Heart left ventricle (tissue), 16 donors: ENCODE results near the gene ARSB. TPM values are rescaled to one million over a fixed set of nuclear protein-coding genes. Genes with fewer than 3 reads are reported as not detected.

ENCODE experiments used
- ATAC-seq, 4 donors: fragments of 200-7000 bp; cut with Tn5 transposase; one replicate each; pipeline ENCODE4 v1.9.1; 2020 to 2022; ENCODE audit warnings: moderate library complexity in 4 of 4, mild to moderate bottlenecking in 3 of 4, moderate number of reproducible peaks in 1 of 4
- DNase-seq, 5 donors: peaks; one replicate each; pipeline ENCODE4 v3.0.0-alpha.2; 2020
- H3K27ac ChIP-seq, 12 donors: fragments of 200-600 bp; sonication (generic) in 4 of 12; one replicate each; pipeline versions ENCODE4 v1.5.0 to v1.8.0; 2016 to 2022; ENCODE audit warnings: mild to moderate bottlenecking in 2 of 12
- H3K27me3 ChIP-seq, 9 donors: fragments of 200-600 bp; sonication (generic) in 2 of 9; one replicate each; pipeline versions ENCODE4 v1.5.1 to v1.8.0; 2016 to 2022; ENCODE audit warnings: mild to moderate bottlenecking in 3 of 9
- H3K36me3 ChIP-seq, 9 donors: fragments of 200-600 bp; sonication (generic) in 2 of 9; one replicate each; pipeline versions ENCODE4 v1.5.0 to v1.8.0; 2018 to 2022; ENCODE audit warnings: mild to moderate bottlenecking in 2 of 9
- H3K4me1 ChIP-seq, 12 donors: fragments of 200-600 bp; sonication (generic) in 4 of 12; one replicate each; pipeline versions ENCODE4 v1.5.0 to v1.8.0; 2016 to 2022; ENCODE audit warnings: mild to moderate bottlenecking in 3 of 12
- H3K4me3 ChIP-seq, 12 donors: fragments of 200-600 bp; sonication (generic) in 4 of 12; one replicate each; pipeline versions ENCODE4 v1.5.0 to v1.8.0; 2017 to 2022; ENCODE audit warnings: mild to moderate bottlenecking in 9 of 12, moderate library complexity in 4 of 12
- H3K9me3 ChIP-seq, 12 donors: fragments of 200-600 bp; sonication (generic) in 4 of 12; one replicate each; pipeline versions ENCODE4 v1.5.0 to v1.8.0; 2016 to 2022; ENCODE audit warnings: mild to moderate bottlenecking in 1 of 12
- POLR2A ChIP-seq, 2 donors: fragments of 450-650 bp; IDR thresholded peaks; one replicate each; pipeline ENCODE4 v1.6.1; 2017; ENCODE audit warnings: antibody characterized with exemption in 2 of 2, mild to moderate bottlenecking in 2 of 2, moderate library complexity in 2 of 2
- WGBS, 4 donors: extraction: QIAGEN DNeasy Blood & Tissue Kit in 2 of 4; methylation state at CpG; one replicate each; pipeline versions ENCODE4 v1.1.5 to v1.1.7; 2013 to 2018; 5-methylcytosine and 5-hydroxymethylcytosine counted together
- intact Hi-C, 10 donors: fragments of 100-400 bp; cut with DNase I; formaldehyde crosslinking; loops; one replicate each; pipeline versions ENCODE4 v1.11.1 to v1.14.2; 2022
- polyA plus RNA-seq, 2 donors: library from polyadenylated mRNA; stranded (reverse); fragments of 200-250 nt; gene quantifications; one replicate each; pipeline ENCODE4 v1.2.3, GENCODE V29; 2013
- total RNA-seq, 9 donors: library from RNA; depleted of rRNA in 2 of 9; stranded (reverse); fragments of >200 nt in 2 of 9; fragmentation: NEBNext Ultra II Directional in 3 of 9; extraction: Animal tissue kit (Norgen Biotek cat#: 25700) in 3 of 9; gene quantifications; one replicate each; pipeline versions ENCODE4 v1.1.0 to v1.2.4, GENCODE V29; 2016 to 2023
- TF ChIP-seq, protein P1 (sequence below), 12 donors: fragments of 200-600 bp; sonication (generic) in 4 of 12; IDR thresholded peaks; one replicate each; pipeline versions ENCODE4 v1.5.0 to v1.8.0; 2018 to 2022; ENCODE audit warnings: antibody characterized with exemption in 12 of 12, mild to moderate bottlenecking in 5 of 12
- donor health status: ischemic (EF 13 %, LVEDD 7.1; RV severe dilation, severe dysfunction).
- donor health status: healthy with polysubstance abuse.
- donor health status: DM: no; HTN: yes; CAD: no.
- donor health status: DM: no; HTN: no; CAD: no.
- donor health status: ischemic (EF 25% LVEDD 6.9; RV normal size, moderate dysfunction).
- donor health status: ischemic (EF 25% LVEDD 5.7; RV mildly dilated, moderate dysfunction).
- donor health status: healthy.
- donor health status: DM: yes; HTN: yes; CAD: no.
- donor health status: ischemic (EF 35%, LVEDD 5.7; RV mildly dilated, moderate dysfunction).
- donor health status: nonischemic (EF 11% LVEDD 7.7; RV severe dilation, severe dysfunction).
- donor health status: DM: yes; HTN: yes; CAD: no.
- donor health status: PGD.
- donor health status: ischemic (EF 29% LVEDD 5.4; RV normal size, mild dysfunction).
- donor health status: nonischemic (EF 23%, LVEDD 6.1; RV moderate dilation, normal function).

ARSB gene
- total and polyA plus RNA-seq, 11 donors, result 2.2 to 25.8 (median 14.4) TPM

DNA sequence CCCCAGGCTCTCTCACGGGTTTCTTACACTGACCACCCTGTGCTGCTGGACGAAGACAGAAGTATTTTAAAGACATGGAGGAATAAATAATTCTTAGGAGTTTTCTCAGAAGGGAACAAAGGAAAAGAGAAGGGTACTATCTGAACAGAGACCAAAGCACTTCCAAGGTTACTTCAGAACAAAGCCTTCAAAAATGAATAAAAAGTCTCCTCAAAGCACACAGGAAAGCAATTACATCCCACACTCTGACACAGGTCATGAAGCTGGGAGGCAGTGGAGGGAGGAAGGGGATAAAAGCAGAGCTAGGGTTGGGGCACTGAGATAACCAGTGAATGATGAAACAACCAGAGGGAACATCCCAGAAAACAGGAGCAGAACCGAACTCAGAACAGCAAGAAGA is 151.8 kb downstream of the ARSB start:
- 84 to 94% (median 92%) methylated on average over 3 of the region's 3 CpGs for WGBS, 4 donors
- H3K4me1 ChIP-seq, result peaks cover 0 to 16% (median 12%) of the 10 kb centered on the region in 12 donors
- no peak for TF ChIP-seq POLR2A (IDR thresholded peaks at IDR 0.05)
- TF ChIP-seq, protein P1, sequence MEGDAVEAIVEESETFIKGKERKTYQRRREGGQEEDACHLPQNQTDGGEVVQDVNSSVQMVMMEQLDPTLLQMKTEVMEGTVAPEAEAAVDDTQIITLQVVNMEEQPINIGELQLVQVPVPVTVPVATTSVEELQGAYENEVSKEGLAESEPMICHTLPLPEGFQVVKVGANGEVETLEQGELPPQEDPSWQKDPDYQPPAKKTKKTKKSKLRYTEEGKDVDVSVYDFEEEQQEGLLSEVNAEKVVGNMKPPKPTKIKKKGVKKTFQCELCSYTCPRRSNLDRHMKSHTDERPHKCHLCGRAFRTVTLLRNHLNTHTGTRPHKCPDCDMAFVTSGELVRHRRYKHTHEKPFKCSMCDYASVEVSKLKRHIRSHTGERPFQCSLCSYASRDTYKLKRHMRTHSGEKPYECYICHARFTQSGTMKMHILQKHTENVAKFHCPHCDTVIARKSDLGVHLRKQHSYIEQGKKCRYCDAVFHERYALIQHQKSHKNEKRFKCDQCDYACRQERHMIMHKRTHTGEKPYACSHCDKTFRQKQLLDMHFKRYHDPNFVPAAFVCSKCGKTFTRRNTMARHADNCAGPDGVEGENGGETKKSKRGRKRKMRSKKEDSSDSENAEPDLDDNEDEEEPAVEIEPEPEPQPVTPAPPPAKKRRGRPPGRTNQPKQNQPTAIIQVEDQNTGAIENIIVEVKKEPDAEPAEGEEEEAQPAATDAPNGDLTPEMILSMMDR (IDR thresholded peaks at IDR 0.05), result no peak
- DNase-seq, result no peak
- no peaks in the 10 kb centered on the region for H3K27me3 ChIP-seq
- no peak overlapping the region for H3K27ac ChIP-seq
- no peak for ATAC-seq
- H3K4me3 ChIP-seq, result no peak overlapping the region
- H3K9me3 ChIP-seq, result peaks cover 0 to 8% (median 0%) of the 10 kb centered on the region in 12 donors
- peaks cover 0 to 4% (median 0%) of the 10 kb centered on the region in 9 donors for H3K36me3 ChIP-seq
- intact Hi-C loops, result loop anchor here in 3 of 10 donors (10.0 kb wide), 1 partner anchor 52 kb away; no protein-coding TSS in a partner anchor

- intact Hi-C loops, result loop anchor here in 3 of 10 donors (10.0 kb wide), 1 partner anchor 54 kb away; no protein-coding TSS in a partner anchor
- ATAC-seq (peak in 3 of 4 donors; percentile 21 to 69 (median 54)), DNase-seq (no peak)
- Histone ChIP-seq H3K27ac (peak overlapping the region in 7 of 12 donors; percentile 0 to 51 (median 19)), H3K9me3 (peaks cover 0 to 8% (median 0%) of the 10 kb centered on the region in 12 donors), H3K4me1 (peaks cover 0 to 25% (median 12%) of the 10 kb centered on the region in 12 donors), H3K4me3 (no peak overlapping the region), H3K27me3 (no peaks in the 10 kb centered on the region), H3K36me3 (no peaks in the 10 kb centered on the region)
- TF ChIP-seq, protein P1 (IDR thresholded peaks at IDR 0.05), result no peak
- TF ChIP-seq POLR2A (IDR thresholded peaks at IDR 0.05), result no peak
- 59 to 71% (median 65%) methylated on average over 8 of the region's 8 CpGs for WGBS, 4 donors
Measured at GRCh38 chr5:78830528-78831046, 154.5 kb downstream of the ARSB start.

- intact Hi-C loops, result loop anchor here in 3 of 10 donors (10.0 kb wide), 1 partner anchor 55 kb away; no protein-coding TSS in a partner anchor
Measured at GRCh38 chr5:78829811-78830527, 155.1 kb downstream of the ARSB start.

More at GRCh38 chr5:78829811-78830527, 155.1 kb downstream of the ARSB start:
- H3K27ac ChIP-seq, result peak overlapping the region in 7 of 12 donors; percentile 0 to 51 (median 25)
- H3K36me3 ChIP-seq, result no peaks in the 10 kb centered on the region
- peaks cover 0 to 8% (median 0%) of the 10 kb centered on the region in 12 donors for H3K9me3 ChIP-seq
- no peak for TF ChIP-seq POLR2A (IDR thresholded peaks at IDR 0.05)
- TF ChIP-seq, protein P1 (IDR thresholded peaks at IDR 0.05), result no peak
- ATAC-seq, result peak; percentile 74 to 96 (median 94)
- H3K27me3 ChIP-seq, result no peaks in the 10 kb centered on the region
- no peak overlapping the region for H3K4me3 ChIP-seq
- peaks cover 0 to 30% (median 12%) of the 10 kb centered on the region in 12 donors for H3K4me1 ChIP-seq
- whole genome bisulfite sequencing, 4 donors, result 43 to 55% (median 50%) methylated on average over 6 of the region's 6 CpGs
- DNase-seq, result peak; percentile 63 to 82 (median 75)
